Measurements from ENCODE around the gene MUC20. TPM values are rescaled to one million over a fixed set of nuclear protein-coding genes. Genes with fewer than 3 reads are reported as not detected.

MUC20 gene
- total and polyA plus RNA-seq, 9 of the 15 experiments (the other 6 are each of a cell fraction or from before 2014, with no cell fraction given) = 0.03 to 0.23 (median 0.15) TPM; not detected in 3

DNA sequence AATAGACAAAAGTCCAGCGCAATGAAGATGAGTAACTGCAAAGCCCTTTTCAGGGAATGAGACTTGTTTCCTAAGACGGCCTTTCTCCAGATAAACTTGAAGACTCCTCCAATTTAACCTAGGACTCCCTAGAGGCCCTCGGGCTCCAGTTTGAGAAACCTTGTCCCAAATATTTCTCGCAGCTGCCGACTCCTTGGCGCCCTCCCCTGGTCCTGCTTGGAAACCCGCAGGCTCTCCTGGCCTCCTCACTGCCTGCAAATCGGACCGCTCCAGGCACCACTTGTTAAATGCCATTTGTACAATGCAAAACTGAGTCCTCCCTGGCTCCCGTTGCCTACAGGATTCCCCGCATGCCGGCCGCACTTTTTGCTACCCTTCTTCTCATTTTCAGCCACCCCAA, 54.1 kb downstream of the MUC20 start:
- H3K4me2 ChIP-seq (ENCODE audit: insufficient read depth, low read length) = no peak overlapping the region
- POLR2A ChIA-PET = interaction anchor here (1.2 kb wide), 1 partner anchor 9 kb away, joined by 3 read pairs; no protein-coding TSS in a partner anchor
- no peaks in the 10 kb centered on the region for H4K20me1 ChIP-seq (replicated peaks; ENCODE audit: control insufficient read depth, insufficient read depth, low read length)
- CTCF ChIA-PET (ENCODE audit: low intra/inter-chr PET ratio) = interaction anchor here (0.9 kb wide), 1 partner anchor 75 kb away, joined by 4 read pairs; no protein-coding TSS in a partner anchor
- BruUV-seq (replicated peaks) = no TSS peak
- no peak overlapping the region for H2AFZ ChIP-seq (ENCODE audit: low read depth, low read length)
- 8% methylated on average over 11 of the region's 13 CpGs for WGBS (ENCODE audit: insufficient coverage, low coverage, missing lambda C conversion rate)
- peaks cover 0 to 24% of the 10 kb centered on the region in 2 experiments; a peak in 2 of 5 replicates for H3K27me3 ChIP-seq (ENCODE audit: control insufficient read depth in 2 of 2, insufficient read depth in 2 of 2, low read length in 2 of 2)
- FAIRE-seq (peak; percentile 69), ATAC-seq (peak; percentile 97), DNase-seq (ENCODE audit: extremely low read depth in 1 of 4, low spot score in 3 of 4) (peak; percentile 66 to 71 (median 66))
- H3K4me1 ChIP-seq (replicated peaks in 1 of 2; ENCODE audit: control insufficient read depth in 2 of 2, insufficient read depth in 2 of 2, low read length in 2 of 2) = no peaks in the 10 kb centered on the region; a peak in 1 of 5 replicates
- H3K4me3 ChIP-seq = no peak overlapping the region
- intact Hi-C loops (cut with micrococcal nuclease) (loop anchor here (2.0 to 5.0 kb wide), 2 partner anchors 76 to 218 kb away; no protein-coding TSS in a partner anchor), in situ Hi-C loops (cut with MboI) (no loop called here)
- H3K9ac ChIP-seq (ENCODE audit: insufficient read depth in 1 of 2, low read depth in 2 of 2, low read length in 2 of 2) = no peak overlapping the region
- H3K9me1 ChIP-seq (ENCODE audit: control insufficient read depth, insufficient read depth, low read length) = no peaks in the 10 kb centered on the region
- H3K27ac ChIP-seq (ENCODE audit: extremely low read depth, low read depth, low read length) = no peak overlapping the region
- H3K79me2 ChIP-seq (ENCODE audit: control insufficient read depth, insufficient read depth, low read length) = no peaks in the 10 kb centered on the region
- no peaks in the 10 kb centered on the region for H3K9me3 ChIP-seq (replicated peaks; ENCODE audit: control insufficient read depth, insufficient read depth, low read depth, low read length)
- H3K36me3 ChIP-seq (ENCODE audit: control insufficient read depth, insufficient read depth, low read length) = no peaks in the 10 kb centered on the region
- TF ChIP-seq IFI16 (CRISPR knock-in tag; IDR thresholded peaks at IDR 0.05) (no peak), RBBP5 (IDR thresholded peaks at IDR 0.05; ENCODE audit: borderline replicate concordance, insufficient read depth, low read length, poor library complexity, severe bottlenecking) (no peak), ZNF586 (CRISPR knock-in tag; conservative IDR thresholded peaks at IDR 0.05) (no peak), SMARCA5 (IDR thresholded peaks at IDR 0.05) (no peak), CSDE1 (IDR thresholded peaks at IDR 0.05) (no peak), PPARD (CRISPR knock-in tag; IDR thresholded peaks at IDR 0.05) (no peak), TAF15 (IDR thresholded peaks at IDR 0.05; ENCODE audit: low read depth, low read length) (no peak), RBM15 (IDR thresholded peaks at IDR 0.05; ENCODE audit: insufficient read depth, low read length) (no peak), ZNF263 (CRISPR knock-in tag; IDR thresholded peaks at IDR 0.05; ENCODE audit: borderline replicate concordance) (peak; percentile 55; the same call in 1 of the 2 replicates), KLF16 (IDR thresholded peaks at IDR 0.05) (0 out of 2 replicates have a peak, but pooled peaks have one; percentile 18), MEF2A (IDR thresholded peaks at IDR 0.05; ENCODE audit: control insufficient read depth, low read depth, low read length) (no peak), WHSC1 (IDR thresholded peaks at IDR 0.05; ENCODE audit: low read length) (no peak), ZNF766 (CRISPR knock-in tag; conservative IDR thresholded peaks at IDR 0.05) (0 out of 2 replicates have a peak, but pooled peaks have one; percentile 50), NEUROD1 (IDR thresholded peaks at IDR 0.05; ENCODE audit: borderline replicate concordance, low read depth, low read length, partially characterized antibody) (no peak), HLTF (IDR thresholded peaks at IDR 0.05) (no peak), CREM (IDR thresholded peaks at IDR 0.05; ENCODE audit: low read depth) (no peak), CHD1 (IDR thresholded peaks at IDR 0.05; ENCODE audit: low read length) (no peak), NFRKB (IDR thresholded peaks at IDR 0.05; ENCODE audit: low read depth) (no peak)
- TF ChIP-seq, protein P1, sequence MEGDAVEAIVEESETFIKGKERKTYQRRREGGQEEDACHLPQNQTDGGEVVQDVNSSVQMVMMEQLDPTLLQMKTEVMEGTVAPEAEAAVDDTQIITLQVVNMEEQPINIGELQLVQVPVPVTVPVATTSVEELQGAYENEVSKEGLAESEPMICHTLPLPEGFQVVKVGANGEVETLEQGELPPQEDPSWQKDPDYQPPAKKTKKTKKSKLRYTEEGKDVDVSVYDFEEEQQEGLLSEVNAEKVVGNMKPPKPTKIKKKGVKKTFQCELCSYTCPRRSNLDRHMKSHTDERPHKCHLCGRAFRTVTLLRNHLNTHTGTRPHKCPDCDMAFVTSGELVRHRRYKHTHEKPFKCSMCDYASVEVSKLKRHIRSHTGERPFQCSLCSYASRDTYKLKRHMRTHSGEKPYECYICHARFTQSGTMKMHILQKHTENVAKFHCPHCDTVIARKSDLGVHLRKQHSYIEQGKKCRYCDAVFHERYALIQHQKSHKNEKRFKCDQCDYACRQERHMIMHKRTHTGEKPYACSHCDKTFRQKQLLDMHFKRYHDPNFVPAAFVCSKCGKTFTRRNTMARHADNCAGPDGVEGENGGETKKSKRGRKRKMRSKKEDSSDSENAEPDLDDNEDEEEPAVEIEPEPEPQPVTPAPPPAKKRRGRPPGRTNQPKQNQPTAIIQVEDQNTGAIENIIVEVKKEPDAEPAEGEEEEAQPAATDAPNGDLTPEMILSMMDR (IDR thresholded peaks at IDR 0.05 in 2 of 3, conservative IDR thresholded peaks at IDR 0.05 in 1 of 3; ENCODE audit: insufficient read depth in 2 of 3, low read depth in 1 of 3, low read length in 3 of 3) = peak; percentile 78 to 87 (median 83)
- TF ChIP-seq, protein P2, sequence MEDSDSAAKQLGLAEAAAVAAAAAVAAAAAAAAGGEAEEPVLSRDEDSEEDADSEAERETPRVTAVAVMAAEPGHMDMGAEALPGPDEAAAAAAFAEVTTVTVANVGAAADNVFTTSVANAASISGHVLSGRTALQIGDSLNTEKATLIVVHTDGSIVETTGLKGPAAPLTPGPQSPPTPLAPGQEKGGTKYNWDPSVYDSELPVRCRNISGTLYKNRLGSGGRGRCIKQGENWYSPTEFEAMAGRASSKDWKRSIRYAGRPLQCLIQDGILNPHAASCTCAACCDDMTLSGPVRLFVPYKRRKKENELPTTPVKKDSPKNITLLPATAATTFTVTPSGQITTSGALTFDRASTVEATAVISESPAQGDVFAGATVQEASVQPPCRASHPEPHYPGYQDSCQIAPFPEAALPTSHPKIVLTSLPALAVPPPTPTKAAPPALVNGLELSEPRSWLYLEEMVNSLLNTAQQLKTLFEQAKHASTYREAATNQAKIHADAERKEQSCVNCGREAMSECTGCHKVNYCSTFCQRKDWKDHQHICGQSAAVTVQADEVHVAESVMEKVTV (CRISPR knock-in tag; IDR thresholded peaks at IDR 0.05) = peak; percentile 49
- TF ChIP-seq, protein P3, sequence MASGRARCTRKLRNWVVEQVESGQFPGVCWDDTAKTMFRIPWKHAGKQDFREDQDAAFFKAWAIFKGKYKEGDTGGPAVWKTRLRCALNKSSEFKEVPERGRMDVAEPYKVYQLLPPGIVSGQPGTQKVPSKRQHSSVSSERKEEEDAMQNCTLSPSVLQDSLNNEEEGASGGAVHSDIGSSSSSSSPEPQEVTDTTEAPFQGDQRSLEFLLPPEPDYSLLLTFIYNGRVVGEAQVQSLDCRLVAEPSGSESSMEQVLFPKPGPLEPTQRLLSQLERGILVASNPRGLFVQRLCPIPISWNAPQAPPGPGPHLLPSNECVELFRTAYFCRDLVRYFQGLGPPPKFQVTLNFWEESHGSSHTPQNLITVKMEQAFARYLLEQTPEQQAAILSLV (tag; IDR thresholded peaks at IDR 0.05) = no peak
